DMS79 treated with DMSO at 0.1 percent for 48 hours (cell line): ENCODE measurements around the gene DNAH8.
A peak's percentile ranks its signal among the peaks of the same experiment; 100 is the strongest.

Experiments
- DNase-seq: peaks from one replicate; lab custom pipeline; 2025; lab: John Stamatoyannopoulos, UW

Gene DNAH8

GRCh38 chr6:38974389-38975151, 259.5 kb downstream of the DNAH8 start:
- DNase-seq: peak; percentile 47

GRCh38 chr6:38975621-38976049, 260.5 kb downstream of the DNAH8 start:
- DNase-seq: no peak

- DNase-seq: no peak
Measured at GRCh38 chr6:38976051-38976450, 260.9 kb downstream of the DNAH8 start.

GRCh38 chr6:38976801-38977500, 261.8 kb downstream of the DNAH8 start:
- DNase-seq: no peak

GRCh38 chr6:38978139-38978704, 263.1 kb downstream of the DNAH8 start:
- no peak for DNase-seq

- DNase-seq: no peak
Measured at GRCh38 chr6:38982470-38982869, 267.4 kb downstream of the DNAH8 start.

GRCh38 chr6:38984723-38985122, 269.6 kb downstream of the DNAH8 start:
- no peak for DNase-seq

- no peak for DNase-seq
Measured at GRCh38 chr6:38985839-38986238, 270.7 kb downstream of the DNAH8 start.

GRCh38 chr6:38987503-38987902, 272.4 kb downstream of the DNAH8 start:
- no peak for DNase-seq

- no peak for DNase-seq
Measured at GRCh38 chr6:38988736-38989449, 273.8 kb downstream of the DNAH8 start.

GRCh38 chr6:38990475-38990874, 275.4 kb downstream of the DNAH8 start:
- DNase-seq: no peak

GRCh38 chr6:38996676-38997075, 281.6 kb downstream of the DNAH8 start:
- no peak for DNase-seq

- DNase-seq: peak; percentile 2
Measured at GRCh38 chr6:38997128-38997761, 282.1 kb downstream of the DNAH8 start.

- no peak for DNase-seq
Measured at GRCh38 chr6:39003072-39003471, 288.0 kb downstream of the DNAH8 start.

- no peak for DNase-seq
Measured at GRCh38 chr6:39003492-39003891, 288.4 kb downstream of the DNAH8 start.

- DNase-seq: no peak
Measured at GRCh38 chr6:39004801-39005200, 289.7 kb downstream of the DNAH8 start.

GRCh38 chr6:39005774-39006173, 290.7 kb downstream of the DNAH8 start:
- DNase-seq: peak; percentile 45

GRCh38 chr6:39007575-39007974, 292.5 kb downstream of the DNAH8 start:
- DNase-seq: no peak

GRCh38 chr6:39008737-39009136, 293.6 kb downstream of the DNAH8 start:
- no peak for DNase-seq

GRCh38 chr6:39009476-39009875, 294.4 kb downstream of the DNAH8 start:
- DNase-seq: no peak

- no peak for DNase-seq
Measured at GRCh38 chr6:39016839-39017546, 301.9 kb downstream of the DNAH8 start.

GRCh38 chr6:39017547-39017880, 302.4 kb downstream of the DNAH8 start:
- DNase-seq: no peak
